Stimulated activated CD4-positive, alpha-beta T cell treated with anti-CD3 and anti-CD28 coated beads, Interleukin-4, amount 100 ng/mL, for 1 hour (primary cell): ENCODE data around the gene NUMBL.

Experiments
- DNase-seq: peaks from one replicate; pipeline ENCODE4 v3.0.0-alpha.2; 2020

Gene NUMBL

DNA sequence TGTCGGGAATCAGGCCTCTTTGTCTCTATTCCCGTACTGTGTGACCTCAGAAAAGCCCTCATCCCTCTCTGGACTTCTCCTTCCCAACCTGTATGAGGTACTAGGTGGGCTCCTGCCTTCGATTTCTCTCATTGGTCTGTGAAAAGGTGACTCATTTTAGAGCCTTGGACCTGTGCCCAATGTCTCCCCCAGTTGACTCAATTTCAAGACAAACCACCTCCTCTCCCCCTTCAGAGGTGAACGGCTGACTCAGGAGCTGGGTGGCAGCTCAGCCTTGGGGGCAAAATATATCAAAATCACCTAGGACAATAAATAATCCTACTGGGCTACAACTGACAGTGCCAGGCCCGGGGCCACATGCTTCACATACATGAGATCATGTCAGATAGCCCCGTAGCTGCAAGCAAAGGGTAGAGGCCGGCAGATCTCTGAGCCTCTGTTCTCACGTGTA is 25.6 kb upstream of the NUMBL start:
- peak; percentile 65 for DNase-seq

DNA sequence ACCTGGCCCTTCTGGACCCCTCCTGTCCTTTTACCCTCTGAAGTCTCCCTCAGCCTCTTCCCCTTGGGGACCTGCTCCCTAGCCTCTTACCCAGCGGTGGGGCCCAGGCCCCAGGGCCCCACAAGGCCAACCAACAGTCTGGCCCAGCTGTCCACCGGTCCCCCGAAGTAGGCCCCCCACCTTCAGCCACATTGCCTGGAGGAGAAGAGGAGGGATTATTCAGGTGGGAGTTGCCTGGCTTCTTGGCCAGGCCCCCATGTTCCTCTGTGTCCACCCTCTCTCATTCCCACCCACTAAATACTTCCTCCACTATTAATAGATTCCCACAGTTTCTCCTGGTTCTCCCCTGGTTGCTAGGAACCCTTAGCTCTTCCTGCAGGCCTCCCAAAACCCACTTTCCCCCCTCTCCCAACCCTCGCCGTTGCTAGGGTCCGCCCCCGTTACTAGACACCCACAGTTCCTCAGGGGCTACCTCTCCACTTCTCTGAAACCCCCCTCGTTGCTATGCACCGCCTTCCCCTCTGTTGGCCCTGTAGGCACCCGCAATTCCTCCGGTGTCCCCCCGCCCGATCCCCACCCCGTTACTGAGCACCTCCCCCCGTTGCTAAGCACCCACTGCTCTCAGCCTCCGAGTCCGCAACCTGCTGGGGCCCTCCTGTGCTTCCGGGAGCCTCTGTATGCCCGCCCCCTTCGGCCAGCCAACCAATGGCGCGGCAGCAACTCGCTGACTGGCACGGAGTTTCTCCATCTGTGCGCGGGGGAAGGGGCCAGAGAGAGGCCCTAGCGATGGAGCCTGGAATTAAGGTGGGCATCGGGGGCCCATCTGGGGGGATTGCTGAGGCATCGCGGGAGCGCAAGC is 24.2 kb upstream of the NUMBL start:
- DNase-seq = peak; percentile 93

DNA sequence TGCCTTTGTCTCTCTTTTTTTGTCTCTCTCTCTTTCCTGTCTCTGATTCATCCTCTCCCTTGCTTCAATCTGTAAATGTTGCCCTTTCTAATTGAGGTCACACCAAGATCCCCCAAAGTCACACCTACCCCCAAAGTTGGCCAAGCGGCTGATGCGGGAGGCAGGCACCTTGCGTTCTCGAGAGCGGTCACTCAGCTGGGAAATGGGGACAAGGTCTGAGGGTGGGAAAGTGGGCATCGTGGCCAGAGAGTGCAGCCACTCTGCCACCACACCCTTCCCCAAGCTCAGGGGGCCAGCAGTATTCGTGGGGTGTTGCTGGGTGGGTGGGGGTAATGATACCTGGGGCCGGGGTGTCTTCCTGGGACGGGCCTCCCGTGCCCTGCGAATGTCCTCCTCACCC is 23.5 kb upstream of the NUMBL start:
- DNase-seq = no peak

DNA sequence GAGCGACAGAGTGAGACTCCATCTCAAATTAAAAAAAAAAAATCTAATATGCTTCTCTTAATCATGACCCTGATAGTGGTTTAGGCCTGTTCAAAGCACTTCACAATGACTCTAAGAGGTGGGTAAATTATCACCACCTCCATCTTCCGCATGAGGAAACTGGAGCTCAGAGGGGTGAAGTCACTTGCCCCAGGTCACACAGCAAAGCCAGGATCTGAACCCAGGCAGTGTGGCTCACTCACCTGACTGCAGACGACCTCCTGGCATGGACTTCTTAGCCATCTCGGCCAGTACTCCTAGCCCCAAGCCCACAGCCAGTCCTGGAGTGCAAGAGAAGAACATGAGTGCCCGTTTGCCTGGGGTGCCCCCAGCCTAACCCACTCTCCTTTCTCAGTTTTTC is 19.4 kb upstream of the NUMBL start:
- no peak for DNase-seq

DNA sequence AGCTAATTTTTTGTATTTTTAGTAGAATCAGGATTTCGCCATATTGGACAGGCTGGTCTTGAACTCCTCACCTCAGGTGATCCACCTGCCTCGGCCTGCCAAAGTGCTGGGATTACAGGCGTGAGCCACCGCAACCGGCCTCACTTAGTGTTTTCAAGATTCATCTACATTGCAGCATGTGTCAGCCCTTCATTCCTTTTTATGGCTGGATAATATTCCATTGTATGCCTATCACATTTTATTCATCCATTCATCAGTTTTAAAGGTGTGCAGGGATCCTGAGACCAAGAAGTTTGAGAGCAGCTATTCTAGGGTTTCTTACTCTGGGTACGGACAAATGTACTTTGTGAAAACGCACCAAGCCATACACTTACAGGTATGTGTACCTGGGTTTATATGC is 17.2 kb upstream of the NUMBL start:
- no peak for DNase-seq

DNA sequence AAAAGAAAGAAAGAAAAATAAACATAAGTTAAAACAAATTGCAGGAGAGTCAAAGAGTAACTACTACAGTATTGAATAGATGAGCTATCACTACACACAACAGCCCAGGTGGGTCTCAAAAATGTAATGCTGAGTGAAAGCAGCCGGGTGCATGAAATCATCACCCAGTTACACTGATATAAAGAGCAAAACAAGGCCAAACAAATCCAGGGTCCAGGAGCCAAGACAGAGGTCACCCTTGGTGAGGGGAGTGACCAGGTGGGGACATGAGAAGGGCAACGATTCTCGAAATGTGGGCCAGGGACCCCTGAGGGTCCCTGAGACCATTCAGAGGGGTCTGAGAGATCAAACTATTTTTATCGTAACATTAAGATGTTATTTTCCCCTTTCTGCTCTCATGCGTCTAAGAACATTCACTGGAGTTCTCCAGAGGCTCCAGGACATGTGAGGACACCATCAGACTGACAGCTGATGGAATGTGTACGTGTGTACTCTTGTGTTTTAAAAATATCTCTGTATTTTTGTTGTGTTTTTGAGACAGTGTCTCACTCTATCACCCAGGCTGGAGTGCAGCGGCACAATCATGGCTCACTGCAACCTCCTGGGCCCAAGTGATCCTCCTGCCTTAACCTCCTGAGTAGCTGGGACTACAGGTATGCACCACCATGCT is 15.6 kb upstream of the NUMBL start:
- no peak for DNase-seq

DNA sequence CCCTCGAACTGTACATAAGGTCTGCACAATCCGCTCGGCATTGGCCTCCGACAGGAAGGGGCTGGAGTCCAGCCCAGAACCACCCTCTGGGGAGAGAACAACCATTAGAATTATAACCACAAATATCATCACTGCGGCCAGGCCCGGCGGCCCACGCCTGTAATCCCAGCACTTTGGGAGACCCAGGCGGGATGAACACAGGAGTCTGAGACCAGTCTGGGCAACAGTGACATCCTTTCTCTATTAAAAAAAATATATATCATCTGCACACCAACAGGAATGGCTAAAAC is 14.9 kb upstream of the NUMBL start:
- no peak for DNase-seq

DNA sequence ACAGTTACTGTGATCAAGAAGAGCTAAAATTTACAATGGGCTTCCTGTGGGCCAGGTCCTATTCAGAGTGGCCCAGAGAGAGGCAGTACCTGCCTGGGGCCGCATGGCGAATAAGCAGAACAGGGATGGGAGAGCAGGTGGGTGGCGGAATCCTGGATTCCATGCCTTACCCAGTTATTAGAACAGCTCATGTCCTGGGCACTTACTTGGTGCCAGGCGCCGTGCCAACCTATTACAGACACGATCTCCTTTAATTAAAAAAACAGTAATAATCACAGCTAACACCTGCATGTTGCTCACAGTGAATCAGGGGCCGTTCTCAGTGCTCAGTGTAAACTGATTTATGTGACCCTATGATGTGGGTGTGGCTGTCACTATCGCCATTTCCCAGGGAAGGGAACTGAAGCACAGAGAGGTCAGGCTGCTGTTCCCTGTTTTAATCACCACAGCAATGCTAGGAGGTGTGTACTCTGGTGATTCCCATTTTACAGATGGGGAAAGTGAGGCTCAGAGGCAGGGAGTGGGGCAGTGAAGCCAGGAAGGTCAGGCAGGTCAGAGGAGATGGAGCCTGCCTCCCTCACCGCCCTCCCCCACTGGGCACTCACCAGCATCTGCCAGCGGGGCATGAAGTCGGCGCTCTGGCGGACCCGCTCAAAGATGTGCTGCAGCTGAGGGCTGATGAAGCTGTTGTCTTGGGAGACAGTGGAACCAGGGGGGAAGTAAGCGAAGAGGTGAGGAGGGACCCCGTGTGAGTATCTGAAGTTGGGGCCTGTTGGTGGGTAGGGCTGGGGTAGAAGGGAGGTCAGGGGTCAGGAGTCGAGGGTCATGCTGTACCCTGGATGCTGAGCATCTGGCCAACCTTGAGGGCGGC is 14.3 kb upstream of the NUMBL start:
- DNase-seq = no peak

DNA sequence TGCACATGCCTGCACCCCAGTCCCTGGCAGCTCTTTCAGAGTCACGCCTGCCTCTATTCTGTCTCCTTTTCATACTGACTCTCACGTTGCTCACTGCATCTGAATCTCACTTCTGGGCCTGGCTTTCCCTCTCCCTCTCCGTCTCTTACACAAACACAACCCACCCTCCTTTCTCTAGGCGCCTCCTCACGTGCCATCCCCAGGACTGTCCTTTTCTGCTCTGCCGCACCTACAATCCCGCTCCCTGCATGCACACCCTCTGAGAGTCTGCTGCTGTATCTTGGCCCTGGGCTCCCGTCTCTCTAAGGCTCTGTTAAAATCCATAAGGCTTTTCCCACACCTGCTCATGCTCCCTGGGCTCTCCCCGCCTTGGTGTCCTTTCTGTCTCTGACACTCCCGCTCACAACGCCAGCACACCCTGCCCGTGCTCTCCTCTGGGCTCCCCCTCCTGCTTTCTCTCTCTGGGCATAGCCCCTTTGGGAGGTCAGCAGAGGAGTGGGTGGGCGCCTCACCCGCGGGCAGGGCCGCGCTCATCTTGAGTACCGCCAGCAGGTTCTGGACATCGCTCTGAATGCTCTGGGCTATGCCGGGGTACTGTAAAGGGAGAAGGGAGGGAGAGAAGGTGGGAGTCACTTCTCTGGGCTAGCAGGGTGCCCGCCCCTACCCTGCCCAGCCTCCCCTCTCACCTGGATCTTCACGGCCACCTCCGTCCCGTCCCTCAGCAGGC is 12.7 kb upstream of the NUMBL start:
- no peak for DNase-seq

DNA sequence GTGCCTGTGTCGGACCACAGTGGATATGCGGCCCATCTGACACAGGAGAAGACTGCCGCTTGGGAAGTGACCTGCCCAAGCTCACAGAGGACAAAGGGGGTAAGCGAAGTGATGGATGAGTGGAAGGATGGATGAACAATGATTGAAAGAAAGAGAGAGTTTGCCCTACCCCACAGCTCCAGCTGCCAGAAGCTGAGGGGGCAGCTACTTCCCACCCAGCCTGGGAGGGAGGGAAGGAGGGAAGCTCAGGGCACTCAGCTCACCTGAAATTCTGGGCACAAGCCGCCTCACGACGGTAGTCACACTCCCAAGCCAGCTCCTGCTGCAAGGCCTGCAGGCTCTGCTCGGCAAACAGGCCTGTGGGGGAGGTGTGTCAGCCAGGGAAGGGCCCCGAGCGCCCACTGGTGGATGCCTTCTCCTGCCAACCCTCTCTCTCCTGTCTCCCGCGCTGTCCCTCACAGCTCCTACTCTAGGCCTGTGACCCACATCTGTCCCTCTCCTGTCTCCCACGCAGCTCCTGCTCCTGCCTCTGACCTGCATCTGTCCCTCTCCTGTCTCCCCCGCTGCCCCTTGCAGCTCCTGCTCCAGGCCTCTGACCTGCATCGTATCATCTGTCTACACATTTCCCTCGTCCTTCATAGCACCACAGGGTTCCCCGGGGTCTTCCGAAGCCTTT is 12.0 kb upstream of the NUMBL start:
- no peak for DNase-seq

DNA sequence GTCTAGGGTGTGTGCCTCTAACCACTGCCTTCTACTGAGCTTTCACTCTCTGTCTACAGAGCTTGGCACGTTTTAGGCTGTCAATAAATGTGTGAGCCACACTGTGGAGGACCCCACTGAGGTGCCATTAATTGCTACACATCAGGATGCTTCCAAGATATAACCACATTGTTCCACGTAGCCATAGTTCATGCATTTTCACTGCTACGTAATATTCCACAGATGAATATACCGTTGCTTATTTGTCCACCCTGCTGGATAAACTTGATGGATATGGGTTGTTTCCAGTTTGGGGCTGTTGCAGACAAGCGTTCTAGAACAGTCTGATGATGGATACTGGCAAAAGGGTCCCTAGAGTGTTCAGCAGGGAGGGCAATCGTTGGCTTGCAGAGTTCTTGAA is 11.3 kb upstream of the NUMBL start:
- DNase-seq = no peak

DNA sequence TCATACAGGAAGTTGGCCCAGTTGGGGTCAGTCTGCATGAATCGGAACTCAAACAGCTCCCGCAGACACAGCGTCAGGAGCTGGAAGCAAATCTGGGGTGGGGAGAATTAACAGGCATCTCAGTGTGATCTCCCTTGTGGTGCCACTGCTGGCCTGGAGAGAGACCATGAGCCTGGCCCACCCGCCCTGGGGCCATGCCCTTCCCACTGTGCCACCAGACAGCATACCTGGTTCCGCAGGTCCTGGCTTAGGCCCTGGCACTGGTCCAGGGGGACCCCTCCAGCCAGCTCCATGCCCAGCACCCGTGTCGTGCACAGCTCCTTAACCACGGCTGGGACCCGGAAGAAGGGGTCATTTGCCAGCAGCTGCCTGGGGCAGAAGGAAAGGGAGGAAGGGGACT is 9.6 kb upstream of the NUMBL start:
- no peak for DNase-seq

DNA sequence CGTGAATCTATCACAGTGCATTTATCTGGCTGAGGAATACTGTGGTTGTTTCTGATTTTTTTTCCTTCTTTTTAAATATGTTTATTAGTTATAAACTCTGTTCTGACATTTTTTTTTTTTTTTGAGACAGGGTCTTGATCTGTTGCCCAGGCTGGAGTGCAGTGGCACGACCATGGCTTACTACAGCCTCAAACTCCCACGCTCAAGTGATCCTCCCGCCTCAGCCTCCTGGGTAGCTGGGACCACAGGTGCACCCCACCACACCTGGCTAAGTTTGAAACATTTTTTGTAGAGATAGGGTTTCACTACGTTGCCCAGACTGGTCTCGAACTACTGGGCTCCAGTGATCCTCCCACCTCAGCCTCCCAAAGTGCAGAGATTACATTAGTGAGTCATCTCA is 6.6 kb upstream of the NUMBL start:
- no peak for DNase-seq

DNA sequence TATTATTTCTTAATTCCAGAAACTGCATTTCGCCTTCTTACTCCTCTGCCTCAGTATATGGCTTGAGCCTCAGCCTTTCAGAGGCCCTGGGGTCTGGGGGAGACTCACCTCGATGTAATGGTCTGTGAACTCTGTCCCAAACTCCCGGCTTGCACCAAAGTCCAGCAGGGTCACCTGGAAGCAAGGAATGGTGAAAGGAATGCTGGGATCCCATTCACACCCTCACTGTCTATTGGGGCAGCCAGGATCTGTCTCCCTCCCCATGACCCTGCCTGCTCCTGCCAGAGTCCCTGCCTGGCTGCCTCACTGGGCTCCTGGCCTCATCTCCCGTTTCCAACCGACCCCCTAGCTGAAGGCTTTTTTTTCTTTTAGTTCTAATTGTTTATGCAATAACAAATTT is 5.4 kb upstream of the NUMBL start:
- no peak for DNase-seq

DNA sequence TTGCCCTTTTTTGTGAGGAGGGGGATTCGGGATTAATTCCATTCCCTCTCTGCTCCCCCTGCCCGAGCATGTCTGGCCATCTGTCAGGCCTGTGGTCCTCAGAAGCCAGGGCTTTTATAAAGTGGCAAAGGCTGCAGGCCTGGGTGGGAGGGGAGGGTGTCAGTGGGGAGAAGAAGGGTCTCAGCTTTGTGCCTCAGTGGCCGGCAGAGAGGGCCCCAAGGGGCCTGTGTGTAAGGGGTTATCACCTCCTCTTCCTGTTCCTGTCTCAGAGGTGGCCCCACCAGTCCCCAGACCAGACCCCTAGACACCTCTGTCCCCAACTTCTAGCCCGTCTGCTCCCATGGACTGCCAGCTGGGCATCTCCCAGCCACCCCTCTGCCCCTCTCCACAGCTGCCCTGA is 3.4 kb upstream of the NUMBL start:
- DNase-seq = no peak

DNA sequence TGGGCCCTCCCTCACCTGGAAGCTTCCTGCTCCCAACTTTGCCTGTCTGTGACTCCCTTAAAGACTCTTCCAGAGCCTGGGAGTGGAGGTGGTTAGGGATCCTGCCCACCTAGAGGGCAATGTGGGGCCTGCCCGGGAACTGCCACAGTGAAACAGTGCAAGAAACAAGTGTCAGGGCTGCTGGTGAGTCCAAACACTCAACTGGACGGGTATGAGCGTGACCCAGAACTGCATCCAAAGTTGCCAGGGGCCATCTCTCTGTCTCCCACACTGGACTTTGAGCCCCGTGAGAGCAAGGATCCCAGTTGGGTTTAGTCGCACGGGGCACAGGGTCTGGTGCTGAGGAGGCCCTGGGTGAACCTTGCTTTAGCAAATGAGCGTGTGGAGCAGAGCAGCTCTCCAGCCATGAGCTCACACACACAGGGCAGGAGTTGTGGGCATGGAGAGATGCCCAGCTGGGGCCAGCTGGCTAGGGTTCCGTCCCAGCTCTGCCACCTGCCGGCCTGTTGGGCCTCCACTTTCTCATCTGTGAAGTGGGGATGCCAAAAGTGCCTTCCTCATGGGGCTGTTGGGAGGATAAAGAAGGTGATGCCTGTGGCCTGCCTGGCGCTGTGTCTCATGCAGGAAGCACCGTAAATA is 2.8 kb upstream of the NUMBL start:
- no peak for DNase-seq

DNA sequence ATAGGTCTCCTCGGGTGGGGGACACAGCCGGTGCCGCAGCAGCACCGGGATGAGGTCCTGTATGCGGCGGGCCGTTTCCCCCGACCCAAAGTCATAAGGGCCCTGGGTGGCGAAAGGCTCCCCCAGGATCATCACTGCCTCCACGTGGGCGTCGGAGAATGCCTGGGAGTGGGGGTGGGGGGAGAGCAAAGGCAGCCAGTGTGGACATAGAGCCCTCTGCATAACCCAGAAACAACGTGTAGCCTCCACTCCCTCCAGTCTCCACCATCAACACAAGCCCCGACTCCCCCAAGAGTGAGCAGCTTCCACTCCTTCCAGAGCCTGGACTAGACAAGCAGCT is 1.7 kb upstream of the NUMBL start:
- DNase-seq = no peak

DNA sequence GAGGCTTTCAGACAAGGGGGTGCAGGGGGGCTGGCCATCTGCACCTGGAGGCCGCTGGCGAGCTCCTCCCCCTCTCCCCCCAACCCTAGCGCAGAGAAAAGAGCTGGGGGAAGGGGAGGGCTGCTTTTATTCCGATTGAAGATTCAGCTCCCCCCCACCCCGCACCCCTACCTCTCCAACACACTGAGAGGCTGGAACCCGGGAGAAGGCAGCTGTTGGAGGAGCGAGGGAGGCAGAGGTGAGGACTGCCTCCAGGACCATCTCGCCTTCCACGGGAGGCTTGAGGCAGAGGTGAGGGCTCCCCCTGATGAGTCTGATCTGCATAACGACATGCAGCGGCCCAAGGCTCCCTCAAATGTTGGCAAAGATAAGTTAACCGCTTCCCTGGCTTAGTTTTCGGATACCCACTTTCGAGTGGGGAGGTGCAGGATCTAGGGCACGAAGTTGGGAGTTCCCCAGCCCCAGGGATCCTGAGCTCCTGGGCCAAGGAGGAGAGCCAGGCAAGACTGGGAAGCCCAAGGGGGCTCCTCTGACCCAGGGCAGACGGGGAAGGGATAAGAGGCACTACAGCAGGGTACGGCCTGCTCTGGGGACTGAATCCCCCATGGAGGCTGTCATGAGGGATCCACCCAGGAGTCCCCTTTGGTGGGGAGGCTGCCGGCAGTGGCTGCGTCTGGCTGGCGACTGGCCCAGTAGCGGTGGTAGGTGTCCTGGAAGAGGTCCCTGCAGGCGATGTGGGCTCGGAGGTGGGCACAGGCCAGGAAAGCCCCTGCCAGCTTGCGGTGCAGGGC is 1.2 kb upstream of the NUMBL start:
- DNase-seq = peak; percentile 6

DNA sequence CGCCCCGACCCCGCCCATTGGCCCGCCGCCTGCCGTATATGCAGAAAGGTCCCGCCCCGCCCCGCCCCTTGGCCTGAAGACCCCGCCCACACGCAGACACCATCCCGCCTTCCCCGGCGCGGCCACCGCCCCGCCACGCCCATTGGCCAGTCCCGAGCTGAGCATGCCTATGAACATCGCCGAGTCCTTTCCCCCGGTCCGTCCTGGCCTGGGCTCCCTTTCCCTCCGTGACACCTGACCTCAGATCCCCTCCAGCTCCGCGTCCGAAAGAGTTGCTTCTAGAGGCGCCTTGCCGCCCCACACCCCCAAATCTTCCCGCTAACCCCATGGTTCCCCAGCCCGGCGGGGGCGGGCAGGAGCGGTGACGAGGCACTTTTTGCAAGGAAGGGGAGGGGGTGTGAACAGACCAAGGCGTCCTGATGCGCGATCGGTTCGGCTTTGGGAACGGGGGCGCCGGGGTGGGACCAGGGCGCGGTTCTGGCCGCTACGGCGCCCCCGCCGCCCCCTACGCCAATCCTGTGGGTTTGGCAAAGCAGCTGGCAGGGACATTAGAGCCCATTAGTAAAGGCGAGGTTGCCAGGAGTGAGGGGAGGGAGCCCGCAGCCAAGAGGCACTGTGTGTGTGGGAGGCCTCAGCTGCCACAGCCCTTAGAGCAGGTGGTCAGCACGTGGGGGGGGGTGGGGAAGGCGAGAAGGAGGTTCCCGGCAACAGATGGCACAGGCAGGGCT is 406 bp upstream of the NUMBL start:
- peak; percentile 90 for DNase-seq

DNA sequence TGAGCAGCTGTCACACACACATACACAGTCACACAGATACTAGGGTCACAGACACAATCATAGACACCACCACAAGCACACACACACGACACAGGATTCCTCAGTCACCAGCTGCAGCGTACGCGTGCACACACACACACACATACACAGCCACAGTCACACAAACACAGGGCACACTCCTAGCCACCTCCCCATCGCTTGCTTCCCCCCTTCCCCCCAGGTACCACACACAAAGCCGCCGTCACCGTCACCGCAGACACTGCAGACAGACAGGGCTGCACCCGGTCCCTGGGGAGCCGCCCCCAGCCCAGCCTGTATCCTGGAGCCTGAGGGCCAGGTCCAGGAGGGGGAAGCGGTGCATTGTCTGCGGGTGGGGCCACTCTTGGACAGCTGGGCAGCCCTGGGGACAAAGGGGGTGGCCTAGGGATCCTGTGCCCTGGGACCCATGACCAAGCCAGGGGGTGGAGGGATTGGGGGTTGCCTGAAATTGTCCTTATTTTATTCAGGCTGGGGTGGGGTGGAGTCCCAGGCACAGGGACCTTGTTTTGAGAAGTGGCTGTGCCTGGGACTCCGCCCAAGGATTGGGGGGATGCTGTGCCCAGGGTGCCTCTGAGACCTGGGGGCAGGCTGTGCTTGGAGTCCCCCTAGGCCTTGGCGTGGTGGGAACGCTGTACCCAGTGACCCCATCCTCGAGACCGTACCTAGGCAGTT is 957 bp downstream of the NUMBL start:
- no peak for DNase-seq
